GM12891 (cell line): ENCODE results near the gene SLC9C1.

Source experiments
- PAX5 ChIP-seq: IDR thresholded peaks from 2 replicates; pipeline ENCODE4 v1.6.1; 2011; ENCODE audit warnings: low read length, moderate library complexity, mild to moderate bottlenecking; ENCODE audit not compliant: insufficient read depth, severe bottlenecking
- POLR2A ChIP-seq: IDR thresholded peaks from 2 replicates; pipeline ENCODE4 v1.6.1; 2011; ENCODE audit warnings: low read depth, low read length, control low read depth
- POLR2AphosphoS5 ChIP-seq: IDR thresholded peaks from 2 replicates; pipeline ENCODE4 v1.6.1; 2011; ENCODE audit warnings: low read depth, low read length, control low read depth
- POU2F2 ChIP-seq: IDR thresholded peaks from 2 replicates; pipeline ENCODE4 v1.6.1; 2011; ENCODE audit warnings: low read depth, mild to moderate bottlenecking, control low read depth, low read length, moderate library complexity
- SPI1 ChIP-seq: IDR thresholded peaks from 2 replicates; pipeline ENCODE4 v1.6.1; 2011; ENCODE audit warnings: low read depth, low read length, control low read depth
- TAF1 ChIP-seq: IDR thresholded peaks from 2 replicates; pipeline ENCODE4 v1.6.1; 2011; ENCODE audit warnings: low read depth, low read length, control low read depth

DNA sequence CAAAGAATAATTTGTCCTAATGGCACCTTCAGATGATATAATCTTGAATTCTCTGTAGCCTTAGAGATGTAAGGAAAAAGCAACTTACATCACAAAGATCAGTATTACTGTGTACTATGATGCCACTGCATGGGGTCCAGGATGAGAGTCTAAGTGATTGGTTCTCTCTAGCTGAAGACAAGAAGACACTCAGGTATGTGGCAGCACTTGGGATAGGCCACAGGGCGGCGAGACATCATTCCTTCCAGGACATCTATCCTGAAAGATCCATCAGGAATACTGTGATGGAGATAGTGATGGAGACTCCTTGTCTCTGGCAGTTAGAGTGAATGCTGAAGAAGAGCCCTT, 41.4 kb upstream of the SLC9C1 start:
- TF ChIP-seq POLR2AphosphoS5 (no peak), POLR2A (no peak), TAF1 (no peak), SPI1 (no peak), POU2F2 (no peak), PAX5 (no peak)
